GM04503 (cell line): ENCODE data around the gene ZGRF1.
"Not testable (repeated sequence)": the region's sequence is repeated elsewhere in the genome, so short reads cannot be mapped to it uniquely, and the experiment has no call there.

Experiments
- DNase-seq: peaks from one replicate; pipeline ENCODE4 v3.0.0-alpha.2; 2012; ENCODE audit warnings: low read depth

ZGRF1 gene

GRCh38 chr4:112550728-112551127 lies 86.0 kb downstream of the ZGRF1 start:
- DNase-seq: no peak

GRCh38 chr4:112546476-112546875 lies 90.2 kb downstream of the ZGRF1 start:
- no peak for DNase-seq

- no peak for DNase-seq
Observed at GRCh38 chr4:112545346-112545745, 91.4 kb downstream of the ZGRF1 start.

- no peak for DNase-seq
Observed at GRCh38 chr4:112540695-112541094, 96.0 kb downstream of the ZGRF1 start.

- no peak for DNase-seq
Observed at GRCh38 chr4:112536123-112536522, 100.6 kb downstream of the ZGRF1 start.

- DNase-seq: no peak
Observed at GRCh38 chr4:112532267-112532666, 104.4 kb downstream of the ZGRF1 start.

GRCh38 chr4:112531146-112531545 lies 105.6 kb downstream of the ZGRF1 start:
- DNase-seq: no peak

GRCh38 chr4:112526061-112526460 lies 110.6 kb downstream of the ZGRF1 start:
- DNase-seq: peak; percentile 44

- no peak for DNase-seq
Observed at GRCh38 chr4:112523764-112524505, 112.8 kb downstream of the ZGRF1 start.

- DNase-seq: no peak
Observed at GRCh38 chr4:112523008-112523721, 113.5 kb downstream of the ZGRF1 start.

- not testable (repeated sequence) for DNase-seq
Observed at GRCh38 chr4:112522431-112522830, 114.3 kb downstream of the ZGRF1 start.

- DNase-seq: no peak
Observed at GRCh38 chr4:112521123-112522023, 115.3 kb downstream of the ZGRF1 start.

- DNase-seq: no peak
Observed at GRCh38 chr4:112520598-112521122, 116.0 kb downstream of the ZGRF1 start.

- no peak for DNase-seq
Observed at GRCh38 chr4:112519689-112520597, 116.8 kb downstream of the ZGRF1 start.

- no peak for DNase-seq
Observed at GRCh38 chr4:112518675-112519074, 118.0 kb downstream of the ZGRF1 start.

- DNase-seq: no peak
Observed at GRCh38 chr4:112517911-112518310, 118.8 kb downstream of the ZGRF1 start.

- no peak for DNase-seq
Observed at GRCh38 chr4:112517067-112517634, 119.6 kb downstream of the ZGRF1 start.

GRCh38 chr4:112516471-112517066 lies 120.1 kb downstream of the ZGRF1 start:
- DNase-seq: no peak

- no peak for DNase-seq
Observed at GRCh38 chr4:112516066-112516470, 120.6 kb downstream of the ZGRF1 start, which contains the start of gene NEUROG2. TSS of gene NEUROG2 (minus strand) at chr4:112516180. CDS start at chr4:112515475, 705 bp downstream.
